HG02938 (cell line): ENCODE results near the gene UBR4.

Source experiments
- ATAC-seq: cut with Tn5 transposase; IDR thresholded peaks from one replicate; pipeline ENCODE4 v1.9.1; 2021; ENCODE audit warnings: mild to moderate bottlenecking, moderate library complexity; ENCODE audit not compliant: unreplicated experiment

UBR4 gene

DNA sequence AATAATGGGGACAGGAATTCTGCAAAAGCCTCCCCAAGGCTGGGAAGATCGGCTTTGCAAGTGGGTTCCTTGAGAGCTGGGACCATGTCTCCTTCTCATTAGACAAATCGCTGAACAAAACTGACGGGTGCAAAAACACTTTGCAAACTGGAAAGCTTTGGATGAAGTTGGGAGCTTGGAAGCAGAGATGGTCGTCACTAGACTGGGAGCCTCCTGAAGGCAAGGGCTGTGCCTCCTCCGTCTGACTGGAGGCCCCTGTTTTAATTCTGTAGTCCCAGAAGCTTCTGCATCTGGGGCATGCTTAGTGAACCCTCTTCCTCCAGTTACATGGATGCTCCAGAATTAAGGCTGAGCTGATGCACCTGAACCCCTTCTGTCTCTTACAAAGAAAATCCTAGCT, 171.3 kb downstream of the UBR4 start:
- ATAC-seq, result no peak

DNA sequence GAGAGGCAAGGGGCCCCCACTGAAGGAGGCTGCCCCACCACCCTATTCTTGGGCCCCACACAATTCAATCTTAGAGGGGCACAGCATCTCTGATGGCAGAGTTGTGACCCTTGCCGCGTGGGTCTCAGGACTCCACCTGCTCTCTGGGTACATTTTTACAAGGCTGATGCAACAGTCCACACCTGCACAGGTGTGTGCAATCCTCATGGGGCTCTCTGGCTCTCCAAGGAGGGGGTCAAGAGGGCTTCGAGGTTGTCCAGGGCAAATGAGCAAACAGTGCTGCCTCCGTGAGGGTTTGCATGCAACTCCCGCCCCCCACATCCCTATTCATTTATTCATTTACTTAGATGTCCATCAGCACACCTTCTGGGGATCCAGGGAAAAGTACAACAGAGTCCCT, 172.0 kb downstream of the UBR4 start:
- ATAC-seq, result no peak

GRCh38 chr1:19037659-19038058, 172.4 kb downstream of the UBR4 start:
- no peak for ATAC-seq

GRCh38 chr1:19036813-19037605, 173.1 kb downstream of the UBR4 start:
- ATAC-seq, result no peak

- ATAC-seq, result no peak
These were observed 173.8 kb downstream of the UBR4 start for GRCh38 chr1:19036041-19036812.

DNA sequence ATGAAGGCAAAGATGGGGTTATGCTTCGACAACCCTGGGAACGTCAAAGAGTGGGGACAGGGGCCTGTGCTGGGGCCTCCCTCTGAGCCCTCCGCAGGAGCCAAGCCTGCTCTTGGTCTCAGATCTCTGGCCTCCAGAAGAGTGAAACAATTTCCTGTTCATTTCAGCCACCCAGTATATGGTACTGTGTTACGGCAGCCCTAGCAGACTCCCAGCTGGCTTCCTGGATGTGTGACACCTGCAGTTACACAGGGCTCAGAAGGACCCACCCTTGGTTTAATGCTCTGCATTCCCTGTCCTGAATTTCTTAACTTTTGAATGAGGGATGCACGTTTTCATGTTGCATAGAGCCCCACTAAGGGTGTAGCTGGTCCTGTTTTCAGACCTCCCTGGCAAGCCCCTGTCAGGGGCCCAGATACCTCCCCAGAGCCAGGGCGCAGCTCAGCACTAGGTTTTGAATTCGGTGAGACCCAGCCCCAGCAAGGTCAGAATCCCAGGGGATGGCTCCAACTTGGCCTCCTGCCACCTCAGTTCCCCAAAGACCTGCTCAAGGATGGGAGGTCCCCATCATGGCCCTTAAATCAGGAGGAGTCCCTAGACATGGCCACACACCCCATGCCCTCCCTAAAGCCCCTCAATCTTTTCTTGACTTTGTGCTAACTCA, 174.6 kb downstream of the UBR4 start:
- ATAC-seq, result no peak

DNA sequence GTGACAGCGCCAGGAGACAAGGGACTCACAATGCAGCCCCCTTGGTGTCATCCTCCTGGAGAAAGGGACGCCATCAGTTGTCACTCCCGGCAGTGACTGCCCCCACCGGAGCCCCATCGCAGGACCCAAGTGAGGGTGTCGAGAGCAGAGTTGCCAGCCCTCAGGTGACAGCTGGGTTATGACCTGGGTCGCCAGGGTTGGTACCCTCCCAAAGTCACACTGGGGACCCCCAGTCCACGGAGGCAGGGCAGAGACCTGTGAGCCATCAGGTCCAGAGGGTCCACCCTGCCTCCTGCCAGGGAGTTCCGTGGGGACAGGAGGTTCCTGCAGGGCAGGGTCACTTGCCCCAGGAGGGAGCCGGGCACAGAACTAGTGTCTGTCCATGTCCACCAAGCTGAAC, 175.3 kb downstream of the UBR4 start:
- no peak for ATAC-seq

DNA sequence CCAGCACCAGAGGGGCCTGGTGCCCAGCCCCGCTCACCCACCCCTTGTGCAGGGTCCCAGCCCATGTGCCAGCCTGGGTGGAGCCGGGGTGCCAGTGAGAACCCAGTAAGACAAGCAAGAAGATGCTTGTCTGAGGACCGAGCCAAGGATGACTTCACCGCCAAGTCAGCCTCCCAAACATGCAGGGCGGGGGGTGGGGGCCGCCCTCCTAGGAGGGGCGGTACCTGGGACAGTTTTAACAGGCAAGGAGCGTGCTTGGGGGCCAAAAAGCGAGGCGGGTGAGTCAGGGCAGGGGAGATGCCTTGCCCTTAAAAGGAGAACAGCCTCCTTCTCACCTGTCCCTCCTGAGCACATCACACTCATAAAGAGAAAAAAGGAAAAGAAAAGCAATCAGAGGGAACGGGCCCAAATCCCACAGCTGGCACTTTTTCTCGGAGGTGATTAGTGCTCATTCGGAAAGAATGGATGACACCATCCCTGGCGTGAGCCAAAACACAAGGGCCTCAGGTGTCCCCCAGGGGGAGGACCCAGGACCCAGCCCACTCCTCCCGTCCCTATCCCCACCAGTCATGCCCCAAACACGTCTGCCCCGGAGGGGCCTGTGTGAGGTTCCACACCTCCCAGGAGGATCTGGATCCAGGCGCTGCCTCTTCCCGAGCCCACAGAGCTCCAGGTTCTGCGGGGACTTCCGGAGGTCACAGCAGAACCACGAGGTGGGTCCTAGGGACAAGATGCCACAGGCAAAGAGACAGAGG, 176.0 kb downstream of the UBR4 start:
- no peak for ATAC-seq

- ATAC-seq, result no peak
These were observed 176.6 kb downstream of the UBR4 start for GRCh38 chr1:19033515-19033839.

DNA sequence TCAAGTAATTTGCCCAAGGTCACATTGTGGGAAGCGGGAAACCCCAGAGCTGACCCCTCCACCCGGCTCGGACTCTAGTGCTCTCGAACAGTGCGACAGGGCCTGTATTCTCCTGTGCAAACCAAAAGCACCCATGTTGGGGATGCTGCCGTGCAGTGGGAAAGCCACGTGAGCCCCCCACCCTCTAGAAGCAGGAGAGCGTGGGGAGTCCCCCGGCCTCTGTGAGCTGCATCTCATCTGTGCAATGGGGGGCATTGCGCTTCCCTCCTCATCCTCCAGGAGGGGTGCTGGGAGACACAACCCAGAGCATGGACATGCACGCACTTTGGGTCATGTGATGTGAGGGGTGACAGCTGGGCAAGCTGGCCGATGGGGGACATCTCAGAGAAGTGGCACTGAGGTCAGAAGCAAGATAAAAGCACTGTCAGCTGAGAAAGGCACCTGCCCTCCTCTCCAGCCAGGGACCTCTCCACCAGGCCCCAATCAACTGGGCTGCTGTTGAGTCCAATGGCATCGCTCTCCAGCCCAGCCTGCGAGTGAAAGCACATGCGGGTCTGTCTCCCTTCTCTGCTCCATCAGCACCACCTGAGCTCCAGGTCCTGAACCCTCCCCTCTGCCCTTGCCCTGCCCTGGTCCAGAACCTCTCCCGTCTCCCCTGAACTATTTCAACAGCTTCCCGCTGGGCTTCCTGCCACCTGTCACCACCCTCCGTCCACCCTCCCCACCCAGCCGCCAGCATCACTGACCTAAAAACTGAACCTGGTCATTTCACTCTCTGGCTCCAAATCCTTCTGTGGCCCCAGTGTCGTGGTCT, 177.2 kb downstream of the UBR4 start:
- ATAC-seq, result no peak

- no peak for ATAC-seq
These were observed 177.7 kb downstream of the UBR4 start for GRCh38 chr1:19032413-19032695.

- ATAC-seq, result no peak
These were observed 180.6 kb downstream of the UBR4 start for GRCh38 chr1:19029191-19030085.

- ATAC-seq, result no peak
These were observed 181.4 kb downstream of the UBR4 start for GRCh38 chr1:19028546-19029129.

DNA sequence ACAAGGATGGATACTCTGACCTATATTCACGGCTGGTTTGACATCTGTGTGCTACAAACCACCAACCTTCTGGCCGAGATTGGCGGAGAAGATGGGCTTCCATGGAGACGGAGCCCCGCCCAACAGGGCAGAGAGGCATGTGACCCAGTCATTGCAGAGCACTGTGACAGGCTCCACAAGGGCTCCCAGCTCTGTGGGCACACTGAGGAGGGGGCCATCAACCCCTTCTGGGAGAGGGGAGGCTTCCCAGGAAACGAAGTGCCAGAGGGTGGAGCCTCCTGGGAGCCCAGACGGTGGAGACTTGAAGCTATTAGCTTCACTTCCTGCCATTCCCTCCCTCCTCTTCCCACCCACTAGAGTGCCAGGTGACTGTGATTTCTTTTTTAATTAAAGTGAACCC, 182.0 kb downstream of the UBR4 start:
- no peak for ATAC-seq
